GM23338 (cell line): Measurements from ENCODE around the gene EMX1.

ENCODE experiments used
- CREB1 ChIP-seq: fragments of 250-450 bp; sonication (Bioruptor Pico); IDR thresholded peaks from 2 replicates; pipeline ENCODE4 v1.5.0; 2020; ENCODE audit warnings: low read depth, mild to moderate bottlenecking, moderate library complexity
- EZH2 ChIP-seq: fragments of 200-600 bp; sonication (generic); IDR thresholded peaks from one replicate; pipeline ENCODE4 v1.8.0; 2017; ENCODE audit warnings: antibody characterized with exemption, mild to moderate bottlenecking, low read depth; ENCODE audit not compliant: unreplicated experiment
- JUNB ChIP-seq: IDR thresholded peaks from one replicate; pipeline ENCODE4 v1.6.1; 2016; ENCODE audit warnings: antibody characterized with exemption; ENCODE audit not compliant: unreplicated experiment
- POLR2AphosphoS5 ChIP-seq: IDR thresholded peaks from 2 replicates; pipeline ENCODE4 v1.6.1; 2016; ENCODE audit warnings: antibody characterized with exemption, low read depth
- STAT1 ChIP-seq: IDR thresholded peaks from one replicate; pipeline ENCODE4 v1.6.1; 2016; ENCODE audit warnings: antibody characterized with exemption; ENCODE audit not compliant: unreplicated experiment
- TF ChIP-seq, protein P1 (sequence below), 2 experiments: fragments of 200-600 bp in 1 of 2; sonication (generic) in 1 of 2; conservative IDR thresholded peaks; 2 replicates each; pipeline versions ENCODE4 v1.5.1 to v1.6.1; 2016 to 2017; ENCODE audit warnings: antibody characterized with exemption in 2 of 2, low read depth in 2 of 2, mild to moderate bottlenecking in 2 of 2, moderate library complexity in 1 of 2
- TF ChIP-seq, protein P2 (sequence below): IDR thresholded peaks from one replicate; pipeline ENCODE4 v1.6.1; 2018; ENCODE audit warnings: antibody characterized with exemption; ENCODE audit not compliant: unreplicated experiment

DNA sequence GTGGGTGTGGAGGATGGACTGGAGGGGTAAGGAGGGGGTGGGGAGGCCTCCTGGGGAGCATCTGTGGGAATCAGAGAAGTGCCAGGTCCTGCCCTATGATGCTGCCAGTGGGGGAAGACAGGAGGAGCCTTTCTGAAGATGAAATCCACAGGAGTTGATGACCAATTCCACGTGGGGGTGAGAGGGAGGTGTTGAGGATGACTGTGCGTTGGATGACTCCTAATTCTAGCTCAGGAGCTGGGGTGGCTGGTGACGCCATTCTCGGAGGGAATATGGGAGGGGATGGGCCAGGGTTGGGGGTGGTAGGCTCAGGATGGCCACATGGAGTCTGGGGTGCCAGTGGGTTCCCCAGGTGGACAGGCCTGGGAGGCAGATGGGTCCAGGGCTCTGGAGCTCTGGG, 32.3 kb downstream of the EMX1 start:
- TF ChIP-seq, protein P1, sequence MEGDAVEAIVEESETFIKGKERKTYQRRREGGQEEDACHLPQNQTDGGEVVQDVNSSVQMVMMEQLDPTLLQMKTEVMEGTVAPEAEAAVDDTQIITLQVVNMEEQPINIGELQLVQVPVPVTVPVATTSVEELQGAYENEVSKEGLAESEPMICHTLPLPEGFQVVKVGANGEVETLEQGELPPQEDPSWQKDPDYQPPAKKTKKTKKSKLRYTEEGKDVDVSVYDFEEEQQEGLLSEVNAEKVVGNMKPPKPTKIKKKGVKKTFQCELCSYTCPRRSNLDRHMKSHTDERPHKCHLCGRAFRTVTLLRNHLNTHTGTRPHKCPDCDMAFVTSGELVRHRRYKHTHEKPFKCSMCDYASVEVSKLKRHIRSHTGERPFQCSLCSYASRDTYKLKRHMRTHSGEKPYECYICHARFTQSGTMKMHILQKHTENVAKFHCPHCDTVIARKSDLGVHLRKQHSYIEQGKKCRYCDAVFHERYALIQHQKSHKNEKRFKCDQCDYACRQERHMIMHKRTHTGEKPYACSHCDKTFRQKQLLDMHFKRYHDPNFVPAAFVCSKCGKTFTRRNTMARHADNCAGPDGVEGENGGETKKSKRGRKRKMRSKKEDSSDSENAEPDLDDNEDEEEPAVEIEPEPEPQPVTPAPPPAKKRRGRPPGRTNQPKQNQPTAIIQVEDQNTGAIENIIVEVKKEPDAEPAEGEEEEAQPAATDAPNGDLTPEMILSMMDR (conservative IDR thresholded peaks at IDR 0.05; ENCODE audit: low read depth in 2 of 2) = no peak
- TF ChIP-seq, protein P2, sequence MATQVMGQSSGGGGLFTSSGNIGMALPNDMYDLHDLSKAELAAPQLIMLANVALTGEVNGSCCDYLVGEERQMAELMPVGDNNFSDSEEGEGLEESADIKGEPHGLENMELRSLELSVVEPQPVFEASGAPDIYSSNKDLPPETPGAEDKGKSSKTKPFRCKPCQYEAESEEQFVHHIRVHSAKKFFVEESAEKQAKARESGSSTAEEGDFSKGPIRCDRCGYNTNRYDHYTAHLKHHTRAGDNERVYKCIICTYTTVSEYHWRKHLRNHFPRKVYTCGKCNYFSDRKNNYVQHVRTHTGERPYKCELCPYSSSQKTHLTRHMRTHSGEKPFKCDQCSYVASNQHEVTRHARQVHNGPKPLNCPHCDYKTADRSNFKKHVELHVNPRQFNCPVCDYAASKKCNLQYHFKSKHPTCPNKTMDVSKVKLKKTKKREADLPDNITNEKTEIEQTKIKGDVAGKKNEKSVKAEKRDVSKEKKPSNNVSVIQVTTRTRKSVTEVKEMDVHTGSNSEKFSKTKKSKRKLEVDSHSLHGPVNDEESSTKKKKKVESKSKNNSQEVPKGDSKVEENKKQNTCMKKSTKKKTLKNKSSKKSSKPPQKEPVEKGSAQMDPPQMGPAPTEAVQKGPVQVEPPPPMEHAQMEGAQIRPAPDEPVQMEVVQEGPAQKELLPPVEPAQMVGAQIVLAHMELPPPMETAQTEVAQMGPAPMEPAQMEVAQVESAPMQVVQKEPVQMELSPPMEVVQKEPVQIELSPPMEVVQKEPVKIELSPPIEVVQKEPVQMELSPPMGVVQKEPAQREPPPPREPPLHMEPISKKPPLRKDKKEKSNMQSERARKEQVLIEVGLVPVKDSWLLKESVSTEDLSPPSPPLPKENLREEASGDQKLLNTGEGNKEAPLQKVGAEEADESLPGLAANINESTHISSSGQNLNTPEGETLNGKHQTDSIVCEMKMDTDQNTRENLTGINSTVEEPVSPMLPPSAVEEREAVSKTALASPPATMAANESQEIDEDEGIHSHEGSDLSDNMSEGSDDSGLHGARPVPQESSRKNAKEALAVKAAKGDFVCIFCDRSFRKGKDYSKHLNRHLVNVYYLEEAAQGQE = no peak
- TF ChIP-seq JUNB (no peak), CREB1 (CRISPR knock-in tag) (no peak), EZH2 (no peak), POLR2AphosphoS5 (no peak), STAT1 (no peak)
